Endothelial cell of umbilical vein (primary cell): Measurements from ENCODE around the gene HIC1.

Experiments
- EZH2 ChIP-seq: IDR thresholded peaks from 2 replicates; pipeline ENCODE4 v1.6.1; 2012; ENCODE audit warnings: borderline replicate concordance, low read depth, mild to moderate bottlenecking, moderate library complexity, low read length, inconsistent platforms; ENCODE audit not compliant: severe bottlenecking
- POLR2AphosphoS5 ChIP-seq: IDR thresholded peaks from 2 replicates; pipeline ENCODE4 v1.6.1; 2012; ENCODE audit warnings: low read depth, mild to moderate bottlenecking, control low read depth, low read length, moderate library complexity; ENCODE audit not compliant: insufficient read depth

GRCh38 chr17:2107506-2107905 lies 52.6 kb downstream of the HIC1 start:
- TF ChIP-seq EZH2 (no peak), POLR2AphosphoS5 (no peak)
